ENCODE results near the gene PKD2L1. TPM values are rescaled to one million over a fixed set of nuclear protein-coding genes. Genes with fewer than 3 reads are reported as not detected.
A peak's percentile ranks its signal among the peaks of the same experiment; 100 is the strongest.

The PKD2L1 gene
- polyA plus RNA-seq, 1 donor (not counting 4 experiments of a cell fraction or from before 2014, with no cell fraction given): not detected

DNA sequence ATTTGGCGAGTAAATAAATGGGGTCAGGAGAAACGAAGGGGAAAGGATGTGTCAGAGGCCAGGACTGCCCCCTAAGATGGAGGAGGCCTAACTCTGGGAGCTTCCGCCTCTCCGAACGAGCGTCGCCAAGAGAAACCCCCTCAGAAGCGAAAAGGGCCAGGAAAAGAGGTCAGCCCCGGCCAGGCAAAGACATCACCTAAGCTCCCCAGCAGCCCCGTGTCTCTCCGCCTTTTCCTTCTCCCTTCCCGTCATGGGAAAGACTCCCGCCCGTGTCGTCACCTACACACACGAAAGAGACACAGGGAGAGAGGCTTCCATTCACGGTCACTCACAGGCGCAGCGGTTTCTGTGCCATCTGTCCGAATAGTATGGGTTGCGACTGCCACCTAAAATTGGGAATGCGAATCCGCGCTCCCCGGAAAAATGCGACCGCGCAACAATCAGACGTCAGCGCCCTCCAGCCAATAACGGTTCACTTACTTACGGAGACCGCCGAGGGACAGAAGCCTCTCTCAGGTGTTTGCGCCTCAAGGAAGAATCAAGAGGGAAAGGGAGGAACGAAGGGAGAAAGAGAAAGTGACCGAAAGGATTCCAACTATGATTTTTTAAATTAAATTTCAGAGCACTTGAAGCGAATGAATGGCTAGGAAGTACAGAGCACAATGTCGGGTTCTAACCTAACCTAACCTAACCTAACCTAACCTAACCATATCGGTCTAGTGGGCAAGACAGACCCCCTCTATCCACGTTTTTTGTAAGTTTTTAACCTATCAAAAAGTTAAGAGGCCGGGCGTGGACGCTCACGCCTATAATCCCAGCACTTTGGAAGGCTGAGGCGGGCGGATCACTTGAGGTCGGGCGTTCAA lies 62.6 kb downstream of the PKD2L1 start, which contains the start of gene CWF19L1:
CWF19L1 (minus strand) TSS at position 400 of the 866 bp plus-strand sequence; CDS start at position 355, 45 bp downstream.
- Histone ChIP-seq H3K9ac (ENCODE audit: control insufficient read depth, extremely low read depth, insufficient read depth, low read length) (peak within 1 kb of the TSS; percentile 99), H3K4me3 (ENCODE audit: control insufficient read depth in 2 of 3, extremely low read depth in 1 of 3, insufficient read depth in 2 of 3, low read depth in 1 of 3, low read length in 3 of 3) (peak within 1 kb of the TSS; percentile 80 to 99 (median 90)), H3K27ac (ENCODE audit: control insufficient read depth, insufficient read depth, low read length) (peak within 1 kb of the TSS; percentile 87), H2AFZ (ENCODE audit: control insufficient read depth, low read length) (peak within 1 kb of the TSS; percentile 99), H3K4me1 (ENCODE audit: control insufficient read depth, extremely low read depth, insufficient read depth, low read length) (peaks cover 5% of the 10 kb centered on the region), H3K27me3 (ENCODE audit: control insufficient read depth, extremely low read depth, insufficient read depth, low read length) (no peaks in the 10 kb centered on the region), H3K9me1 (ENCODE audit: control insufficient read depth, extremely low read depth, insufficient read depth, low read length) (no peaks in the 10 kb centered on the region), H3K4me2 (ENCODE audit: control insufficient read depth, extremely low read depth, insufficient read depth, low read depth, low read length) (peak within 1 kb of the TSS; percentile 82), H3K79me2 (ENCODE audit: control insufficient read depth, insufficient read depth, low read length) (peaks cover 27% of the 10 kb centered on the region), H3K36me3 (ENCODE audit: control insufficient read depth in 2 of 2, extremely low read depth in 1 of 2, insufficient read depth in 2 of 2, low read length in 2 of 2) (no peaks in the 10 kb centered on the region), H3K9me3 (ENCODE audit: control insufficient read depth, low read depth, low read length) (no peaks in the 10 kb centered on the region), H4K20me1 (ENCODE audit: control insufficient read depth, extremely low read depth, insufficient read depth, low read length) (no peaks in the 10 kb centered on the region)
- TF ChIP-seq EZH2 (IDR thresholded peaks at IDR 0.05; ENCODE audit: low read length): no peak
- TF ChIP-seq CTCF (optimal IDR thresholded peaks at IDR 0.05 in 1 of 3, IDR thresholded peaks at IDR 0.05 in 1 of 3, conservative IDR thresholded peaks at IDR 0.05 in 1 of 3; ENCODE audit: extremely low read depth in 1 of 3, insufficient read depth in 2 of 3, low read length in 3 of 3): no peak
- dilution Hi-C loops (cut with MboI; ENCODE audit: extremely low pct_ligation_motif_present, low sequenced_read_pairs): no loop called here
- FAIRE-seq: peak; percentile 62
- DNase-seq (ENCODE audit: low read depth, low spot score): no peak

DNA sequence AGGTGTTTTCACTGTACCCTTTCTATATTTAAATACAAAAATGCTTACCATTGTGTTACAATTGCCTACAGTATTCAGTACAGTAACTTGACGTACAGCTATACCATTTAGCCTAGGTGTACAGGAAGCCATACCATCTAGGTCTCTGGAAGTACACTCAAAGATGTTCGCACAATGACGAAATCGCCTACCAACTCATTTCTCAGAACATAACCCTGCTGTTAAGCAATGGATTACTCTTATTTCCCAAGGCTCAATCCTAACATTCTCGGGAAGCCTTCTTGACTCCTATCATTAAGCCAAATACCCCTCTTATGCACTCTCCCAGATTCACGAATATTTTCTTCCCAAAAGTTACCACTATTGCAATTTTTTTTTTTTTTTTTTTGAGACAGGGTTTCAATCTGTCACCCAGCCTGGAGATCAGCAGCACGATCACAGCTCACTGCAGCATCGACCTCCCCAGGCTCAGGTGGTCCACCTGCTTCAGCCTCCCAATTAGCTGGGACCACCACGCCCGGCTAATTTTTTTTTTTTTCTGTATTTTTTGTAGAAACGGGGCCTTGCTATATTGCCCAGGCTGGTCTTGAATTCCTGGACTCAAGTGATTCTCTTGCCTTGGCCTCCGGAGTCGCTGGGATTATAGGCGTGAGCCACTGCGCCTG lies 64.1 kb downstream of the PKD2L1 start:
- Histone ChIP-seq H3K27ac (ENCODE audit: control insufficient read depth, insufficient read depth, low read length) (no peak overlapping the region), H3K9ac (ENCODE audit: control insufficient read depth, extremely low read depth, insufficient read depth, low read length) (no peak overlapping the region), H3K27me3 (ENCODE audit: control insufficient read depth, extremely low read depth, insufficient read depth, low read length) (no peaks in the 10 kb centered on the region), H3K9me3 (ENCODE audit: control insufficient read depth, low read depth, low read length) (no peaks in the 10 kb centered on the region), H3K4me1 (ENCODE audit: control insufficient read depth, extremely low read depth, insufficient read depth, low read length) (peaks cover 5% of the 10 kb centered on the region), H3K4me3 (ENCODE audit: control insufficient read depth in 2 of 3, extremely low read depth in 1 of 3, insufficient read depth in 2 of 3, low read depth in 1 of 3, low read length in 3 of 3) (peak overlapping the region in 2 of 3 experiments; percentile 80 to 99), H2AFZ (ENCODE audit: control insufficient read depth, low read length) (no peak overlapping the region), H4K20me1 (ENCODE audit: control insufficient read depth, extremely low read depth, insufficient read depth, low read length) (no peaks in the 10 kb centered on the region), H3K79me2 (ENCODE audit: control insufficient read depth, insufficient read depth, low read length) (peaks cover 31% of the 10 kb centered on the region), H3K36me3 (ENCODE audit: control insufficient read depth in 2 of 2, extremely low read depth in 1 of 2, insufficient read depth in 2 of 2, low read length in 2 of 2) (no peaks in the 10 kb centered on the region), H3K9me1 (ENCODE audit: control insufficient read depth, extremely low read depth, insufficient read depth, low read length) (no peaks in the 10 kb centered on the region), H3K4me2 (ENCODE audit: control insufficient read depth, extremely low read depth, insufficient read depth, low read depth, low read length) (peak overlapping the region; percentile 69)
- dilution Hi-C loops (cut with MboI; ENCODE audit: extremely low pct_ligation_motif_present, low sequenced_read_pairs): no loop called here
- TF ChIP-seq EZH2 (IDR thresholded peaks at IDR 0.05; ENCODE audit: low read length): no peak
- no peak for TF ChIP-seq CTCF (optimal IDR thresholded peaks at IDR 0.05 in 1 of 3, IDR thresholded peaks at IDR 0.05 in 1 of 3, conservative IDR thresholded peaks at IDR 0.05 in 1 of 3; ENCODE audit: extremely low read depth in 1 of 3, insufficient read depth in 2 of 3, low read length in 3 of 3)
- no peak for FAIRE-seq
- no peak for DNase-seq (ENCODE audit: low read depth, low spot score)

Data from keratinocyte (primary cell).